WERI-Rb-1 (cell line): Measurements from ENCODE around the gene HTR5A.

Source experiments
- DNase-seq: peaks from one replicate; pipeline ENCODE4 v3.0.0-alpha.2; 2020
- H3K27ac ChIP-seq: fragments of 250-450 bp; sonication (Bioruptor Pico); 2 replicates; pipeline ENCODE4 v1.5.1; 2020; ENCODE audit warnings: mild to moderate bottlenecking, moderate library complexity
- H3K27me3 ChIP-seq: fragments of 250-450 bp; sonication (Bioruptor Pico); 2 replicates; pipeline ENCODE4 v1.5.1; 2021; ENCODE audit warnings: mild to moderate bottlenecking, low read depth, moderate library complexity; ENCODE audit not compliant: insufficient read depth, severe bottlenecking
- H3K36me3 ChIP-seq: fragments of 250-450 bp; sonication (Bioruptor Pico); 2 replicates; pipeline ENCODE4 v1.5.1; 2020; ENCODE audit warnings: mild to moderate bottlenecking, moderate library complexity
- H3K4me3 ChIP-seq: 2 replicates; pipeline ENCODE4 v1.5.1; 2011; ENCODE audit warnings: low read depth, mild to moderate bottlenecking, control low read depth, low read length
- H3K9me3 ChIP-seq: fragments of 250-450 bp; sonication (Bioruptor Pico); 2 replicates; pipeline ENCODE4 v1.5.1; 2021; ENCODE audit warnings: mild to moderate bottlenecking, moderate library complexity; ENCODE audit not compliant: severe bottlenecking
- CTCF ChIP-seq: IDR thresholded peaks from 2 replicates; pipeline ENCODE4 v1.5.1; 2011; ENCODE audit warnings: low read depth, mild to moderate bottlenecking, control low read depth, inconsistent platforms, low read length

Gene HTR5A

GRCh38 chr7:155057076-155057475 lies 13.0 kb upstream of the HTR5A start:
- no peak overlapping the region for H3K27ac ChIP-seq
- TF ChIP-seq CTCF, result no peak
- no peak overlapping the region for H3K4me3 ChIP-seq
- H3K27me3 ChIP-seq, result no peaks in the 10 kb centered on the region
- no peaks in the 10 kb centered on the region for H3K9me3 ChIP-seq
- DNase-seq, result no peak
- no peaks in the 10 kb centered on the region for H3K36me3 ChIP-seq

- Histone ChIP-seq H3K4me3 (no peak overlapping the region), H3K27me3 (no peaks in the 10 kb centered on the region), H3K36me3 (no peaks in the 10 kb centered on the region), H3K27ac (no peak overlapping the region), H3K9me3 (no peaks in the 10 kb centered on the region)
- peak; percentile 22 for DNase-seq
- no peak for TF ChIP-seq CTCF
These were observed 11.2 kb upstream of the HTR5A start for GRCh38 chr7:155058896-155059295.

- no peak for TF ChIP-seq CTCF
- Histone ChIP-seq H3K4me3 (no peak overlapping the region), H3K27me3 (no peaks in the 10 kb centered on the region), H3K36me3 (no peaks in the 10 kb centered on the region), H3K27ac (no peak overlapping the region), H3K9me3 (no peaks in the 10 kb centered on the region)
- no peak for DNase-seq
These were observed 10.4 kb upstream of the HTR5A start for GRCh38 chr7:155059703-155060102.

GRCh38 chr7:155062411-155062810 lies 7.7 kb upstream of the HTR5A start:
- H3K27ac ChIP-seq, result no peak overlapping the region
- H3K9me3 ChIP-seq, result no peaks in the 10 kb centered on the region
- no peak for DNase-seq
- no peak for TF ChIP-seq CTCF
- H3K4me3 ChIP-seq, result no peak overlapping the region
- no peaks in the 10 kb centered on the region for H3K36me3 ChIP-seq
- H3K27me3 ChIP-seq, result no peaks in the 10 kb centered on the region

GRCh38 chr7:155064186-155064585 lies 5.9 kb upstream of the HTR5A start:
- no peak overlapping the region for H3K27ac ChIP-seq
- no peak overlapping the region for H3K4me3 ChIP-seq
- H3K9me3 ChIP-seq, result no peaks in the 10 kb centered on the region
- TF ChIP-seq CTCF, result no peak
- no peak for DNase-seq
- H3K27me3 ChIP-seq, result no peaks in the 10 kb centered on the region
- no peaks in the 10 kb centered on the region for H3K36me3 ChIP-seq

GRCh38 chr7:155066417-155066950 lies 3.6 kb upstream of the HTR5A start:
- peaks cover 10% of the 10 kb centered on the region for H3K27me3 ChIP-seq
- H3K9me3 ChIP-seq, result no peaks in the 10 kb centered on the region
- no peak for DNase-seq

More at GRCh38 chr7:155066417-155066950, 3.6 kb upstream of the HTR5A start:
- Histone ChIP-seq H3K27ac (no peak overlapping the region), H3K36me3 (no peaks in the 10 kb centered on the region), H3K4me3 (no peak overlapping the region)
- TF ChIP-seq CTCF, result no peak
